Fibroblast of lung (primary cell): ENCODE results near the gene GDF11. TPM values are rescaled to one million over a fixed set of nuclear protein-coding genes. Genes with fewer than 3 reads are reported as not detected.
"Not testable (repeated sequence)": the region's sequence is repeated elsewhere in the genome, so short reads cannot be mapped to it uniquely, and the experiment has no call there.

Experiments used
- DNase-seq, 2 donors: peaks; one replicate each; pipeline versions ENCODE4 v3.0.0 to v3.0.0-alpha.2; 2010; ENCODE audit warnings: low read depth in 2 of 2
- H2AFZ ChIP-seq: 2 replicates; pipeline ENCODE4 v1.5.1; 2012; ENCODE audit warnings: low read length, control low read depth, inconsistent platforms
- H3K27ac ChIP-seq: 2 replicates; pipeline ENCODE4 v1.5.1; 2011; ENCODE audit warnings: low read length, control low read depth; ENCODE audit not compliant: insufficient read depth
- H3K27me3 ChIP-seq: 2 replicates; pipeline ENCODE4 v1.5.1; 2011; ENCODE audit warnings: mild to moderate bottlenecking, low read length; ENCODE audit not compliant: control insufficient read depth, insufficient read depth
- H3K36me3 ChIP-seq: 2 replicates; pipeline ENCODE4 v1.5.1; 2011; ENCODE audit warnings: low read length; ENCODE audit not compliant: control insufficient read depth, insufficient read depth
- H3K4me1 ChIP-seq: 2 replicates; pipeline ENCODE4 v1.5.1; 2011; ENCODE audit warnings: low read length; ENCODE audit not compliant: control insufficient read depth, insufficient read depth; ENCODE audit errors: extremely low read depth
- H3K4me2 ChIP-seq: 2 replicates; pipeline ENCODE4 v1.5.1; 2011; ENCODE audit warnings: low read length, control low read depth; ENCODE audit not compliant: insufficient read depth; ENCODE audit errors: extremely low read depth
- H3K4me3 ChIP-seq, 4 experiments: fragments of 200-600 bp in 1 of 4; sonication (generic) in 1 of 4; replicated peaks in 1 of 4; 2 replicates each; pipeline ENCODE4 v1.5.1; 2011 to 2016; ENCODE audit warnings: low read length in 4 of 4, low read depth in 3 of 4, mild to moderate bottlenecking in 3 of 4, control low read depth in 2 of 4, inconsistent platforms in 1 of 4, mixed read lengths in 1 of 4; ENCODE audit not compliant: insufficient read depth in 1 of 4; ENCODE audit errors: control extremely low read depth in 1 of 4
- H3K79me2 ChIP-seq: 2 replicates; pipeline ENCODE4 v1.5.1; 2012; ENCODE audit warnings: mild to moderate bottlenecking, low read length, inconsistent platforms; ENCODE audit not compliant: control insufficient read depth, insufficient read depth
- H3K9ac ChIP-seq: 2 replicates; pipeline ENCODE4 v1.5.1; 2011; ENCODE audit warnings: mild to moderate bottlenecking, low read length, control low read depth; ENCODE audit not compliant: insufficient read depth
- H3K9me3 ChIP-seq: 2 replicates; pipeline ENCODE4 v1.5.1; 2012; ENCODE audit warnings: low read depth, low read length; ENCODE audit not compliant: control insufficient read depth, insufficient read depth
- H4K20me1 ChIP-seq: 2 replicates; pipeline ENCODE4 v1.5.1; 2011; ENCODE audit warnings: low read length; ENCODE audit not compliant: control insufficient read depth, insufficient read depth; ENCODE audit errors: extremely low read depth
- EZH2 ChIP-seq: IDR thresholded peaks from 2 replicates; pipeline ENCODE4 v1.5.1; 2012; ENCODE audit warnings: low read length, control low read depth, mild to moderate bottlenecking; ENCODE audit errors: missing control alignments
- polyA plus RNA-seq, 2 donors: library from polyadenylated mRNA; depleted of rRNA in 1 of 2; stranded (reverse) in 1 of 2; unstranded in 1 of 2; fragments of >200 nt; gene quantifications; 2 replicates each; pipeline ENCODE4 v1.2.1, GENCODE V29; 2011 to 2012; ENCODE audit warnings: missing spikeins in 1 of 2
- total RNA-seq: library from RNA; depleted of rRNA; stranded (reverse); fragments of >200 nt; gene quantifications from 2 replicates; pipeline ENCODE4 v1.2.1, GENCODE V29; 2014
- TF ChIP-seq, protein P1 (sequence below), 2 donors: IDR thresholded peaks in 1 of 2; conservative IDR thresholded peaks in 1 of 2; 1 replicate in 1 of 2; 2 replicates in 1 of 2; pipeline ENCODE4 v1.5.1; 2011 to 2012; ENCODE audit warnings: low read length in 2 of 2, control low read depth in 1 of 2, inconsistent platforms in 1 of 2, low read depth in 1 of 2, mild to moderate bottlenecking in 1 of 2

Gene GDF11
- total and polyA plus RNA-seq, 2 donors (not counting 1 experiment from before 2014, with no cell fraction given) = 4.3 to 9.4 TPM

DNA sequence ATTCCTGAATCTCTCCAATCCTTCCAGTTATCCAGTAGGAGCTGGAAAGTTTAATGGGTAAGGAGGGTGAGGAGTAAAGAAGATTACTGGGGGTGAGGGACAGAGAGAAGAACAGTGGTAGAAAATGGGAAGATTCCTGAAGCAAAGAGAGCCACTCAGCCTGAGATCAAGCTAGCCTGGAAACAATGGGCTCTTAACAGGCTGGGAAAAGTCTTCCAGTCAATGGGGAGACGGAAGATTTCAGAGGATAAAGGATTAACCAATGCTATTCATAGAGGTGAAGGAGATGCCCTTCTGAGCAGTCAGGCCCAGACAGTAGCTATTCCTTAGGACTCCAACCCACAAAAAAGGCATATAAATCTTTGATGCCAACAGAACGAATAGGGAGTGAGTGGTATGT, 14.8 kb downstream of the GDF11 start:
- Histone ChIP-seq H3K27ac (no peak overlapping the region), H3K4me3 (no peak overlapping the region), H3K9me3 (no peaks in the 10 kb centered on the region), H3K9ac (no peak overlapping the region), H3K27me3 (no peaks in the 10 kb centered on the region), H3K79me2 (no peaks in the 10 kb centered on the region), H4K20me1 (no peaks in the 10 kb centered on the region), H3K36me3 (peaks cover 9% of the 10 kb centered on the region), H3K4me2 (no peak overlapping the region), H3K4me1 (no peaks in the 10 kb centered on the region), H2AFZ (no peak overlapping the region)
- TF ChIP-seq EZH2 = no peak
- TF ChIP-seq, protein P1, sequence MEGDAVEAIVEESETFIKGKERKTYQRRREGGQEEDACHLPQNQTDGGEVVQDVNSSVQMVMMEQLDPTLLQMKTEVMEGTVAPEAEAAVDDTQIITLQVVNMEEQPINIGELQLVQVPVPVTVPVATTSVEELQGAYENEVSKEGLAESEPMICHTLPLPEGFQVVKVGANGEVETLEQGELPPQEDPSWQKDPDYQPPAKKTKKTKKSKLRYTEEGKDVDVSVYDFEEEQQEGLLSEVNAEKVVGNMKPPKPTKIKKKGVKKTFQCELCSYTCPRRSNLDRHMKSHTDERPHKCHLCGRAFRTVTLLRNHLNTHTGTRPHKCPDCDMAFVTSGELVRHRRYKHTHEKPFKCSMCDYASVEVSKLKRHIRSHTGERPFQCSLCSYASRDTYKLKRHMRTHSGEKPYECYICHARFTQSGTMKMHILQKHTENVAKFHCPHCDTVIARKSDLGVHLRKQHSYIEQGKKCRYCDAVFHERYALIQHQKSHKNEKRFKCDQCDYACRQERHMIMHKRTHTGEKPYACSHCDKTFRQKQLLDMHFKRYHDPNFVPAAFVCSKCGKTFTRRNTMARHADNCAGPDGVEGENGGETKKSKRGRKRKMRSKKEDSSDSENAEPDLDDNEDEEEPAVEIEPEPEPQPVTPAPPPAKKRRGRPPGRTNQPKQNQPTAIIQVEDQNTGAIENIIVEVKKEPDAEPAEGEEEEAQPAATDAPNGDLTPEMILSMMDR (conservative IDR thresholded peaks at IDR 0.05 in 1 of 2, IDR thresholded peaks at IDR 0.05 in 1 of 2; ENCODE audit: low read depth in 1 of 2, low read length in 2 of 2) = no peak
- no peak for DNase-seq

GRCh38 chr12:55758575-55758974, 15.7 kb downstream of the GDF11 start:
- H3K9ac ChIP-seq, H3K4me3 ChIP-seq, DNase-seq, H3K27me3 ChIP-seq, H3K36me3 ChIP-seq, H3K9me3 ChIP-seq, H2AFZ ChIP-seq, H3K4me1 ChIP-seq, H3K4me2 ChIP-seq, H3K27ac ChIP-seq, H4K20me1 ChIP-seq, H3K79me2 ChIP-seq: not testable (repeated sequence)

DNA sequence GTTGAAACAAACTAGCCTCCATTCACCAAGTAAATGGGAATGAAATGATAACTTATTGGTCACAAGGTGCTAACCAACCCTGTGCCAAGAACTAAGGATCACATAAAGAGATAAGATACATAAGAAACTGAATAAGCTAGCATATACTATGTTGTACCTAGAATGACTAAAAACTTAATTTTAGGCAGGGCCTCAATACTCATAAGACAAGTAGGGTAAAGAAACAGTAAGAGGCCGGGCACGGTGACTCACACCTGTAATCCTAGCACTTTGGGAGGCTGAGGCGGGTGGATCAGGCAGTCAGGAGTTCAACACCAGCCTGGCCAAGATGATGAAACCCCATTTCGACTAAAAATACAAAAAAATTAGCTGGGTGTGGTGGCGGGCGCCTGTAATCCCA, 17.7 kb downstream of the GDF11 start:
- H3K36me3 ChIP-seq = peaks cover 7% of the 10 kb centered on the region
- TF ChIP-seq, protein P1 (conservative IDR thresholded peaks at IDR 0.05 in 1 of 2, IDR thresholded peaks at IDR 0.05 in 1 of 2; ENCODE audit: low read depth in 1 of 2, low read length in 2 of 2) = no peak
- TF ChIP-seq EZH2 = no peak
- H3K79me2 ChIP-seq = peaks cover 1% of the 10 kb centered on the region
- no peaks in the 10 kb centered on the region for H3K4me1 ChIP-seq
- no peaks in the 10 kb centered on the region for H3K9me3 ChIP-seq
- no peak overlapping the region for H3K27ac ChIP-seq
- H3K4me3 ChIP-seq = no peak overlapping the region
- H3K9ac ChIP-seq = no peak overlapping the region
- H2AFZ ChIP-seq = no peak overlapping the region
- no peak for DNase-seq
- no peak overlapping the region for H3K4me2 ChIP-seq
- no peaks in the 10 kb centered on the region for H3K27me3 ChIP-seq
- no peaks in the 10 kb centered on the region for H4K20me1 ChIP-seq
